Stimulated activated CD8-positive, alpha-beta memory T cell treated with anti-CD3 and anti-CD28 coated beads, Interleukin-12 subunit alpha, Interleukin-12 subunit beta, amount 100 ng/mL, for 24 hours (primary cell): ENCODE data around the gene NET1.

Experiments
- DNase-seq: peaks from one replicate; pipeline ENCODE4 v3.0.0-alpha.2; 2020; ENCODE audit errors: extremely low read depth

NET1 gene

DNA sequence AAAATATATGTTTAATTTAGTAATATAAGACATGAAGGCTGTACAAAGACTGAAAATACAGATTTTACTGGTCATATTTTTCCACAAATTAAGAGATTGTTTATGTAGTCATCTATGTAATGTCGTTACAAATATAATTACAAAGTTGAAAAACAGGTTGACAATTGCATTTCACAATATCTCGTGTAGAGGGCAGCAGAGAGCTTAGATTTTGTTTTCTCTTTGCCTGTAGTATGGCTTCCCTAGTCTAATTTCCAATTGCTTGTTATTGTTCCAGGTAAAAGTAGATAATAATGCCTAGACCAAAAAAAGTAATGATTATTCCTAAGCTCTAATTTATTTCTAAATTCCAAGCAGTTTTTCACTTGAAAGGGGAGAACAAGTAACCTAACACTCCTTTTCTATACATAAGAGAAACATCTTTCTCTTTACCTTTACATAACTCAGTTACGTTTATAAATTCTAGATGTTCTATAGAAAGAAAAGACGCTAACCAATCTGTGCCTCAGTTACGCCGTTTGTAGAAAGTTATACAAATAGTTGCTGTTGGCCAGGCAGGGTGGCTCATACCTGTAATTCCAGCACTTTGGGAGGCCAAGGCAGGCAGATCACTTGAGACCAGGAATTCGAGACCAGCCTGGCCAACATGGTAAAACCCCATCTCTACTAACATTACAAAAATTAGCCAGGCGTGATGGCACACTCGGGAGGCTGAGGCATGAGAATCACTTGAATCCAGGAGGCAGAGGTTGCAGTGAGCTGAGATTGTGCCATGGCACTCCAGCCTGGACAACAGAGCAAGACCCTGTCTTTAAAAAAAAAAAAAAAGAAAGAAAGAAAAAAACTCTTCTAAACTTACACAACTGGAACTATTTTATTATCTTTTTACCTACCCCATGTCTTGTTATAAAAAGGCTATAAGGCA is 30.0 kb downstream of the NET1 start:
- DNase-seq, result no peak

DNA sequence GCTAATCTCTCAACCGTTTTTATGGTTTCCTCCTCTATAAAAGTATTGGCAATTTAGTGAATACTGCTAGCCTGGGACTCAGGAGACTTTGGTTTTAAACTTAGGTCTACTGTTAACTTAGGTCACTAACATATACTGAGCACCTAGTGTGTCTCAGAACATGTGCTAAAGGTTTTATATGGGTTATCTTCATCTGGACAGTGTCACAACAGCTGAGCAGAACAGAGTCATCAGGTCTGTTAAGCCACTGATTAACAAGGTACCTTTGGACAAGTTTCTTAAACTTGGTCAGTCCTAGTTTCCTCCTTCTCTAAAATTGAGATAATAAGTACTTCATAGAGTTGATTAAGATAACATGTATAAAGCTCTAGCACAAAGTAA is 30.6 kb downstream of the NET1 start:
- DNase-seq, result no peak

DNA sequence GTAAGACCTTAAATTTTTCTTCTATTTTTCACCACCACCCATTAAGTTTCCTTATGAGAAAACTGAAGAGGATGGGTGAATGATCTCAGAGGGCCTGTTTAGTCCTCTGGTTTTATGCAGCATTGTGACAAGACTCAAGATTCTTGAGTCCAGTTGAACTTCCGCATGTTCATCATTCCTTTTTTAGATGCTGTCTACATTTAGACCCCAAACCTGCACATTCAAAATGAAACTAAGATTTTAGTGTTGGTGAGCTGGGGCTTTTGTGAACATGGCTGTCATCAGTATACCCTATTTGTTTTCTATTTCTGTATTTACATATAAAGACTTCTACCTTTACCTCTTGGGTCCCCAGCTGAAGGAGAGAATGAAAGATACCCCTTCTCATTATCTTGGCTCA is 31.1 kb downstream of the NET1 start:
- no peak for DNase-seq

DNA sequence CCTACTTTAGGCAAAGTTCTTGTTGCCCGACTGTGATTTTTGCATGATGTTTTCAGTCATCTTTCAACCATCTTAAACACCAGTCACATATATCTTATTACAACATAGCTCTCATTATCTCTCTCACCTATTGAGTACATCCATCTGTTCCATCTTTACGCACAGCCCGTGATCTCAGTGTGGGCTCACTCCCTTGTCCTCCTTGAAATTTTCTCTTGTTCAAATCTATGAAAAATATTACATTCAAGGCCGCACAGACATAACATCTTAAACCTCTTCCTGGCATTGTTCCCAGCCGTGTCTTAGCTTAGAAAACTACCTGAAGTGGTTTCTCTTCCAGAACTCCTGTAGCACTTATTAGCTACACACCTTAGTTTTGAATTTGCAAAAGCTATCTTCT is 32.6 kb downstream of the NET1 start:
- no peak for DNase-seq

DNA sequence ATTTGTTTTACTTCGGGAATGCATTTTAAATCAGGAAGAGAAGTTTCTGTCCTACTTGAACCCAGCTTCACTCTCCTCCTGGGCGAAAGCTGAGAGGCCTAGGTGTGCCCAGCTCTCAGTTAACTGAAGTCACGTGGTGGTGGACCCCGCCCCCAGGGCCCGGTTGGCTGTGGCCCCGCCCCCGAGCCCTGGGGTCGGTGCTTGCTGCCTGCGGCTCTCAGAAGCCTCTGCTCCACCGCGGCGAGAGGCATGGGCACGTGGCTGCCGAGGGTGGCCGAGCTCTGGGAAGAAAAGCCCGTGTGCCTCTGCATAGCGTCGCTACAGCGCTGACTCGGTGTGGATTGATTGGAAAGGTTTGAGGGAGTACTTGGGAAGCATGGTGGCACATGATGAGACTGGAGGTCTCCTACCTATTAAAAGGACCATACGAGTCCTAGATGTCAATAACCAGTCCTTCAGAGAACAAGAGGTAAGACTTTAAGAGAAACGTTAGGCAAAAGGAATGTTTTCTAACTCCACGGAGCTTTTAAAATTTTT is 34.1 kb downstream of the NET1 start:
- DNase-seq, result peak; percentile 52

DNA sequence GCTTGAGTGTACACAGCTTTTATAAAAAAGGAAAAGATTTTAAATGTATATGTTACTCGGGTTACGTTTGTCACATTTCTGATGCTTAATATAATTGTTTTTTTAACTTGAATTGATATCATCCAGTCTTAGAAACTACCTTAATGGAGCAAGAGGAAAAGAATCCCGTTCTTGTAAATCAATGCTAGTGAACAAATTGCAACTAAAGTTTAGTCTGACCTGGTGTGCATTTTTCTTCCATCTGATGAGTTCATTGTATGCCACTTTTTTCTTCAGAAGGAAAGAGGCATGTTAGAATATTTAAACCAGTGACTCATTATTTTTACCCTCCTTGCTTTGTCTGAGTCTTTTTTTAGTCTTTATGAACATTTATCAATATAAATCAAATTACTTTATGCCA is 34.7 kb downstream of the NET1 start:
- no peak for DNase-seq

DNA sequence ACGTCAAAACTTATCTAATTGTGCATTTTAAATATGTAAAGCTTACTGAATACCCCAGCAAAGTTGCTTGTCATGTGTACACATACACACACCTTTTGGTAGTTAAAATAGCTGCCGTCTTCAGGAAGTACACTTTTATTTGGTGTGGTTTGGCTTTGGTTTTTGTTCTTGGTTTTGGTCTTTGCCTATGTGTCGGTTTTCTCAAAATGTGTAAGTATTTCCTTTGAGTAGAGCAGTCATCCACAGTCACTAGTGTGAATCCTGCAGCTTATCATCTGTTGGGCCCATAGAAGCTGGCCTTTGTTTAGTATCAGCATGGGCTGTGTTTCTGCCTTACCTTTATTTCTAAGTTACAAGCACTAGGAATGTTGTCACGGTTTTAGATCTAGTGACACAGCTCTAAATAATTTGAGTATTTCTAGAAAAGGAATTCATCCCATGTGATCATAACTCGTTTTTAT is 35.3 kb downstream of the NET1 start:
- DNase-seq, result no peak

DNA sequence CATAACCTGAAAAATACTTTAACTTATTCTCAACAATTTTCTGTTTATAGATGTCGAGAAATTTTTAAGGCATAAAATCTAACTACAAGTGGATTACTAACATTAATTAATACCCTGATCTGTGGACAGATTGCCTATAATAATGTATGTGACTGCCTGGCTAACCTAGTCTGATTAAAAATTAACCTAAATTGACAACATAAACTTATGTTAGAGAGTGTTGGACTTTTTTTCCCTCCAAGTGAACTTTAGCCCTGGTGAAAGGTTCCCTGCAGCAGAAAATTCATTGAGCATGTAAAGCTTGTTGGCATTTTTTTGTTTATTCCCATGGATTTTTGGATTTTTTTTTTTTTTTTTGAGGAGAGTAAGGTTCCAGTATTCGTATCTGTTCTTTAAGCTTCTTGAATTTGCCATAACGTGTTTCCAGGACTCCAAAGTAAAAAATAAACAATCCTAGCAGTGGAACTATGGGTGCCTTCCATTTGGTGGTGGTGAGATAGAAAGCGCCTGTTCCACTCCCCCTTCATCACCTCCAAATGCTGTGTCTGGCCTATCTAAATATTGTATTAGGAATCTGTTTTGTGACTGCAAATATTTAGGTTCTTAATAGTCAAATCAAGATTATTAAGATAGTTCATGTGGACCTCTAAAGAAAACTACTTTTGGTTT is 36.1 kb downstream of the NET1 start:
- no peak for DNase-seq

DNA sequence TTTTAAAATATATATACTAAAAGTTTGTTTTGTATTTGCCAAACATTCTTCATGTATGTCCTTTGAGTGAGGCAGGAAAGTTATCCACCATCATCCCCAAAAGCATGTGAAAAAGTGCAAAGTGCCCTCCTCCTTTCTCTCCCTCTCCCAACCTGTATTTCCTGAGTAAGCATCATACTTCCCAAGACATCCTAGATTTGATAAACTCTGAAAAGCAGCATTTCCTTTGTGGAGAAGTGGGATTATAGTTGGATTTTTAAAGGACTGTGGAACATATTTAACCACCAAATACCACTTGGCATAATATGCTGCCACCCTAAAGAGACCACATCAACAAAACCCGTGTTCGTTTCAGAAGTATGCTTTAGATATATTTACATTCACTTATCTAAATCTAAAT is 36.9 kb downstream of the NET1 start:
- DNase-seq, result no peak

DNA sequence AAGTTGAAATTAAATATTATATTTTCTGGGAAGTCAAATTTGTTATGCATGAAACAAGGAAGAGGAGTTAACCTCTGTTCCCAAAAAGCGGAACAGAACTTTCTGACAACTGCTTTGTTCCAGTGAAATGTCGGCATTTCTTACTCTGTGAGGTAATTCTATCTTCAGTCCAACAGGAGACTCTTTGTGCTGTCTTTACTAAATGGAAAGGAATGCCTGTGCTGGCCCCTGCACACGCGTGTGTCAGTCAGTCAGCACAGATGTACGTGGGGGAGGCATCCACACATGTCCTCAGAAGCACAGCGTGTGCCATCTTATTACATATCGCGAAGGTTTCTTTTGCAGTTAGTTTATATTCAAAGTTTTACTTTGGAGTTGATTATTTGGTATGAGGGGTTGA is 37.5 kb downstream of the NET1 start:
- DNase-seq, result no peak

DNA sequence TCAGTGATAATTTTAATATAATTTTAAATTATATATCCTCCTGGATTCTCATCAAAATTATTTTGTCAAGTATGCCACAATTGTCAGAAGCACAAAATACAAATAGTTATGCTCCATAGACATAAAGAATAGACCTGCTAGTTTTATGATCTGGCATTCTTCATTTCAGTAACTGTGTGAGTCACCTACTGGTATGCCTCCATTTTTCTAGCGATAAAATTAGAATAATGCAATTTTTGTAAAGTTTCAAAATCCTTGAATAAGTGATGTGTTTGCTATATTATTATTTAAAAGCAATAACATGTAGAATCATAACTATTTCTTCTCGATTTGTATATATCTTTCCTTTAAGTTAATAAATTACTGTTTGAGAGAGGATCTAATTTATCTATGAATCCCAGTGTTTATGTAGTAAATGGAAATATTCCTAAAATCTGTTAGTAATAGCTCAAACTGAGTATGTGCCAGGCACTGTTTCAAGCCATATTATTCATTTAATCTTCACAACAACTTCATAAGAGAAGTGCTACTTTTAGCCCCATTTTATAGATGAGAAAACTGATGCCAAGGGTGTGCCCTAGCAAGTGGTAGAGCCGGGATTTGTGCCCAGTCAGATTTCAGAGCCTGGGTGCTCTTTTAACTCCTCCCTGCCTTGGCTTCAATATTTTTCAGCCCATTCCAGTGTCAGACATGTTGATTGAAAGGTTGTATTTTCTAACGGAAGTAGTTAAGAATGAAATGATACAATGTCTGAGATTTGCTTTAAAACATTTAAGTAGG is 38.4 kb downstream of the NET1 start:
- no peak for DNase-seq

DNA sequence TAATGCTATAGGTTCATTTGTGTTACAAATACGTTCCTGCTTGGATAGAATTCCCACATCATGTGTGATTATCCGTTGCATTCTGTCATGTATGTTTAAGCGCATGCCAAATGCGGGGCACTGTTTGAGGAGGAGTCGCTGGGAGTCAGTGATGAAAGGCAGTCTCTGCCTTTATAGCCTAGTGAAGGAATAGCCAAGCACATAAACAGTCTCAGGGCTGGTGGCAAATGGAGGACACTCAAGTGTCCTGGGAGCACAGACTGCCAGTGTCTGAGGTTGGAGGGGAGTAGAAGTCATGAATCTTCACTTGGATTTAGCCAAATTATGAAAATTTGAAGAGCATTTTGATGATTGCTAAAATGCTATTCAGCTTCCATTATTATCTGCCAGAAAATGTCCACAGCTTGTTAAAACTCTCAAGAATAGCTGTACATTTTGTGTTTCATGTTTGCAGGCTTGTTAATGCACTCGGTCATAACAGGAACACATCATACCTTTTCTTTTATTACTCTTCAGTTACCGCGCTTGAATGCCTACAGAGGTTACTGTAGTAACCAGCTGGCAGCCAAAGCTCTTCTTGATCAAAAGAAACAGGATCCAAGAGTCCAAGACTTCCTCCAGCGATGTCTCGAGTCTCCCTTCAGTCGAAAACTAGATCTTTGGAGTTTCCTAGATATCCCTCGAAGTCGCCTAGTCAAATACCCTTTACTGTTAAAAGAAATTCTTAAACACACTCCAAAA is 41.6 kb downstream of the NET1 start:
- DNase-seq, result no peak

DNA sequence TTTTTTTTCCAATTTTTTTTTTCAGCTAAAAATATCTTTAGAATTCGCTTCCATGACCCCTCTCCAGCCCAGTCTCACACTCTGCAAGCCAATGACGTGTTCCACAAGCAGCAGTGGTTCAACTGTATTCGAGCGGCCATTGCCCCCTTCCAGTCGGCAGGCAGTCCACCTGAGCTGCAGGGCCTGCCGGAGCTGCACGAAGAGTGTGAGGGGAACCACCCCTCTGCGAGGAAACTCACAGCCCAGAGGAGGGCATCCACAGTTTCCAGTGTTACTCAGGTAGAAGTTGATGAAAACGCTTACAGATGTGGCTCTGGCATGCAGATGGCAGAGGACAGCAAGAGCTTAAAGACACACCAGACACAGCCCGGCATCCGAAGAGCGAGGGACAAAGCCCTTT is 44.2 kb downstream of the NET1 start:
- no peak for DNase-seq

DNA sequence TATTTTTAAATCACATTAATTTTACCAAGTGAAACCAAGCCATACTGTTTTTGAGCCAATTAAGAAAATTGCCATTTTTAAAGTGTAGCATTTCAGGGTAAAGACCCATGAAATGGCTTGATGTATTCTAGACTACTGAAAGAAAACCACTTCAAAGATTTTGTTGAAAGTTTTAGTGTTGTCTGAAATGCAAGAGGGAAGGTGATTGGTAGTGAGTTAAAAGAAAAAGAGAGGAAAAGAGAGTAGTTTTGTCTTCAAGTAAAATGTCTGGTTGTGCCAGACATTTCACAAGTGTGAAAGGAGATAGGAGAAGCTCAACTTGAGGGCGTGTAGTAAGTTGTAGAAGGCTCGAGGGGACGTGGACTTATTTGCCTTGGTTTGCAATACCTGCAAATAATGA is 45.4 kb downstream of the NET1 start:
- DNase-seq, result no peak

DNA sequence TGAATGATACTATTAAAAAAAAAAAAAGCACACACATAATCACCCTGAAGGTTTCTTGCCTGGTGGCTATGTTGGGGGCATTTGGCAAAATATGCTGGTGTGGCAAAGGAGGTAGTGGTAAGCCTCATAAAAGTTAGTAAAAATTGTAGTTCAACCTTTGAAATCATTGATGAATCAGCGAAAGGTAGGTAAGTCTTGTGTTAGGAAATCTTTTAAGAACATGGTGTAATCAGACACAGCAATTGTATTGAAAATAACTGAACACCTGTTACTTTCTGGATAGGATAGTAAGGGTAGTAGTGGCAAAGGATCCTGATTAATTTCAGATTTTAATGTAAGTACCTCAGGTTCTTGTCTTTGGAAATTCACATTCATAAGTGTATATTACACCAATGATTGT is 46.1 kb downstream of the NET1 start:
- no peak for DNase-seq

DNA sequence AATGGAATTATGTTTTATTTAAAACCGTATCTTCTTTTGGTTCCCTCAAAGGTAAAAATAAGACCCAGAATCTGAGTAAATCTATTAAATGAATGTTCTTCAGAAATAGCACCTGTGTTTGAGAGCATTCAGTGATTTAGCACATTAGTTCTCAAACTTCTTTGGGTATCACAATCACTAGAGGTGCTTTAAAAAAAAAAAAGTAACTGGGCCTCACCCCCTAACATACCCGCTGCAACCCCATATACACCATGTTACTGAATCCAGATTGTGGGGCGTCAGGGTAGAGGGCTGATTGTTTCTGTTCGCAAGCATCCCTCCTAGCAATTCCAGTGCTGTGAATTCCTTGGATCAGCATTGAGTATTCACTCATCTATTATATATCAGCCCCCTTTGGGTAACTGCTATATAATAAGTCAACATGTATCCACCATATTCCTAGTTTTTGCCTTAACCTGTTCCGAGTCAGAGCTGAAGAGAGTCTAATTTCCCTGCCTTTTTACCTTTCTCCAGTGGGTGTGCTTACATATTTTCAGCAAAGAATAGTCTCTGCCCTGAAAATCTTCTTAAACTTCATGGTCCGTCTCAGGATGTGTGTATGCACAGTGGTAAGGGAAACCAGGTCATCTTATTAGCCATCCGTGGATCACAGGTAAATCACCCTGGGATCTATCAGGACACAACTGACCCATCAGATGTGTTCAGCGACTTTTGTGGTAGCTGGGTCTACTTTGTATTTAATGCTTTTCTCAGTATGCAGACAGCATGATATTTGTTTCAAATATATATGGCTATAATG is 46.8 kb downstream of the NET1 start:
- no peak for DNase-seq

DNA sequence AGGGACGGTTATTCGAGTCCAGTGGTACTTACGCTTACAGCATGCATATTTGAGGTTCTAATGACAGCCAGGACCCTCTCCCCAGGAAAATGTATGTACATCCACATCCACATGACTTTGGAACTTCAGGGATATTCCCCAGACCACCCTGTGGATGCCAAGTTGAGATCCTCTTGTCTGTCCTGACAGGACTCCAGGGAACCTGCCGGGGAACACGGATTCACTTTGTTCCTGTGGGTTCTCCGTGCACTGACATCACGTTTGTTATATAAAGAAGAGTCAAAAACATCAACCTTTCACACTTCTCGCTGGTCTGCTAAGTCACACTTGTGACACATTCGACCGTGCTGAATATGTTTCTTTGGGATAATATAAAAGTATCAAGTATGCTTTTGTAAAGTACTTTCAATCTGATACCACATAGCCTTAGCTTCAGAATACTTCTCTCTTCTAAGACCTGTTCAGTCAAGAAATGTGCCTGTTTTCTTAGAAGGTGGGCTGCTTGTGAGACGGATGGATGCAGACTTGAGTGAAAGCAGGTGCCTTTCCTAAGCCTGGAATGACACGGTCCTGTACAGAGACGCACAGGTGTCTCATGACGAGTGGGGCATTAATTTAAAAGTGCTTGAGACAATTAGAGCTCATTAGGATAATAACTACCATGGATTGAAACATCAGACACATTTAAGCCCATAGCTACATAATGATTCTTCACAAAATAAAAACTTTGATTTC is 48.3 kb downstream of the NET1 start:
- no peak for DNase-seq

DNA sequence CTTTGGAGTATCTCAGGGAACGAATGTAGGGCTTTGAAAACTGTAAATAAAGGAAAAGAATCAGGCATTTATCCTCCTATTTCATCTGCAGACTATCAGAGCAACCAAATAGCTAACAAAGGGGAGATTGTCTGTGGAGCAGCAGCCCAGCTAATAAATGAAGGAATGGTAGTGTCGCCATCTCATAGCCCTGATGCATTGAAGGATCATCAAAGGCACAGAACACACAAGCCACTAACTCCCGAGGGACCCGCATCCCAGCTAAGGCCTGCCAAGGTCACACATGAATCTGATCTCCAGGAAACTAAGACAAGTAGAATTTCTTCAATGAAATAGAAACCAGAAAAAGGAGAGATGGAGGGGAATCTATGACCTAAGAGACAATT is 48.8 kb downstream of the NET1 start:
- DNase-seq, result no peak

DNA sequence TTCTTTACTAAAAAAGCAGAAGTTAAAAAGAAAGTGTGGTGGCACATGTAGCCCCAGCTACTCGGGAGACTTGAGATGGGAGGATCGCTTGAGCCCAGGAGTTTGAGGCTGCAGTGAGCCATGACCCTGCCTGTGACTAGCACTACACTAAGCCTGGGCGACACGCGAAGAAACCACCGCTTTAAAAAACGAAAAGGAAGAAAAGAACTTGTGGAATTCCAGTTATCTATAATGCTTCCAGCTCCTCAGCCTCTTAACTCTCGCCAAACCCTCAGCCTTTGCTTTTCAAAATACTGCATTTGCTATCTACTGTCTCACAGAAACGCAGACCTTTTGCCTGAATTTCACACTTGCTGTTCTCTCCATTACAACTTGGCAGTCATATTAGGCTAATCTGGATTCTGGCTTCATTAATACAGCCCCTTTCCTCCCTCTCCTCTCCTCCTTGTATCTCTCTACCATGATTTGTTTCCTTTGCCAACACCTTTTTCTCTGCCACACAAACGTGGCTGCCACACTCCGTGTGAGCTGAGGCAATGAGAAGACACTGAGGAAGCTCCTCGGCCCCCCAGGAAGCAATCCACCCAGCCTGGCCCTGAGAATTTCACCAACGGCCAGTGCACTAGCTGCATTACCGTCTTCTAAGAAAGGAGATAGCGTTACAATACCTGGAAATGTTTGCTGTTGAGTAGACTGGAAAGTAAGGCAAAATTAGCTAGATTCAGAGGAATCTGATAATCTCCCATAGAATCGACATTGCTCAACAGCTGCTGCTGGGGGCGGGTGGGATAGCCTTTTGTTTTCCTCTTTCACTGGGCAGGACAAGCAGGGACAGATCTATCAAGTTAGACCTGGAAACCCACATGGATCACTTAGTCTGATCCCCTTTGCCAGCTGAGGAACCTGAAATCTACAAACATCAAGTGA is 49.8 kb downstream of the NET1 start:
- no peak for DNase-seq
